ENCODE measurements around the gene PCDHB10. TPM values are rescaled to one million over a fixed set of nuclear protein-coding genes. Genes with fewer than 3 reads are reported as not detected.
A peak's percentile ranks its signal among the peaks of the same experiment; 100 is the strongest.
"Not testable (repeated sequence)": the region's sequence is repeated elsewhere in the genome, so short reads cannot be mapped to it uniquely, and the experiment has no call there.

Gene PCDHB10
- total RNA-seq, 3 donors from 2014 or later: 3.8 to 4.8 (median 4.6) TPM

- Histone ChIP-seq H3K36me3 (no peaks in the 10 kb centered on the region), H3K9me3 (peaks cover 76 to 86% of the 10 kb centered on the region in 2 donors), H3K4me3 (no peak overlapping the region), H3K27ac (no peak overlapping the region), H3K4me1 (no peaks in the 10 kb centered on the region), H3K27me3 (no peaks in the 10 kb centered on the region)
- intact Hi-C loops (cut with DNase I; ENCODE audit: low total_unique reads): no loop called here
- TF ChIP-seq CTCF (IDR thresholded peaks at IDR 0.05) (no peak), POLR2AphosphoS5 (IDR thresholded peaks at IDR 0.05) (no peak), POLR2A (IDR thresholded peaks at IDR 0.05) (no peak)
- no peak for DNase-seq (ENCODE audit: low spot score in 2 of 2)
These were observed 36.4 kb upstream of the PCDHB10 start for GRCh38 chr5:141155540-141156374.

- peaks cover 60 to 83% of the 10 kb centered on the region in 2 donors for H3K9me3 ChIP-seq
- DNase-seq (ENCODE audit: low spot score in 2 of 2); intact Hi-C loops (cut with DNase I; ENCODE audit: low total_unique reads); H3K36me3 ChIP-seq; H3K4me3 ChIP-seq; H3K27me3 ChIP-seq; H3K4me1 ChIP-seq; H3K27ac ChIP-seq: not testable (repeated sequence)
These were observed 34.8 kb upstream of the PCDHB10 start for GRCh38 chr5:141157356-141157755.

DNA sequence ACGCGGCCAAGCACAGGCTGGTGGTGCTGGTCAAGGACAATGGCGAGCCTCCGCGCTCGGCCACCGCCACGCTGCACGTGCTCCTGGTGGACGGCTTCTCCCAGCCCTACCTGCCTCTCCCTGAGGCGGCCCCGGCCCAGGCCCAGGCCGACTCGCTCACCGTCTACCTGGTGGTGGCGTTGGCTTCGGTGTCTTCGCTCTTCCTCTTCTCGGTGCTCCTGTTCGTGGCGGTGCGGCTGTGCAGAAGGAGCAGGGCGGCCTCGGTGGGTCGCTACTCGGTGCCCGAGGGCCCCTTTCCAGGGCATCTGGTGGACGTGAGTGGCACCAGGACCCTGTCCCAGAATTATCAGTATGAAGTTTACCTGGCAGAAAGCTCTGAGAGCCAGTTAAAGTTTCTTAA, 34.3 kb upstream of the PCDHB10 start:
- intact Hi-C loops (cut with DNase I; ENCODE audit: low total_unique reads); H3K4me1 ChIP-seq; DNase-seq (ENCODE audit: low spot score in 2 of 2); H3K27ac ChIP-seq; H3K36me3 ChIP-seq; H3K27me3 ChIP-seq; H3K4me3 ChIP-seq: not testable (repeated sequence)
- H3K9me3 ChIP-seq: peaks cover 59 to 83% of the 10 kb centered on the region in 2 donors

GRCh38 chr5:141172381-141173204, 19.6 kb upstream of the PCDHB10 start, which contains the start of gene PCDHB7:
TSS of gene PCDHB7 (plus strand) at chr5:141172644. CDS start at chr5:141172836, 192 bp downstream.
- DNase-seq (ENCODE audit: low spot score in 2 of 2): no peak
- H3K27ac ChIP-seq: no peak within 1 kb of the TSS
- no peaks in the 10 kb centered on the region for H3K4me1 ChIP-seq
- no peaks in the 10 kb centered on the region for H3K27me3 ChIP-seq
- H3K36me3 ChIP-seq: no peaks in the 10 kb centered on the region
- peak within 1 kb of the TSS; percentile 7 to 24 (median 21) for H3K4me3 ChIP-seq
- intact Hi-C loops (cut with DNase I; ENCODE audit: low total_unique reads): no loop called here
- TF ChIP-seq POLR2AphosphoS5 (IDR thresholded peaks at IDR 0.05): no peak
- TF ChIP-seq CTCF (IDR thresholded peaks at IDR 0.05): peak in 2 of 3 donors; percentile 20 to 28
- peaks cover 49 to 74% of the 10 kb centered on the region in 2 donors for H3K9me3 ChIP-seq

- Histone ChIP-seq H3K4me3 (peak overlapping the region in 1 of 3 donors; percentile 4), H3K9me3 (peaks cover 52 to 75% of the 10 kb centered on the region in 2 donors)
- intact Hi-C loops (cut with DNase I; ENCODE audit: low total_unique reads); H3K4me1 ChIP-seq; DNase-seq (ENCODE audit: low spot score in 2 of 2); H3K27ac ChIP-seq; H3K36me3 ChIP-seq; H3K27me3 ChIP-seq: not testable (repeated sequence)
These were observed 17.7 kb upstream of the PCDHB10 start for GRCh38 chr5:141174291-141175104.

GRCh38 chr5:141175933-141176332, 16.2 kb upstream of the PCDHB10 start:
- DNase-seq (ENCODE audit: low spot score in 2 of 2): no peak
- H3K9me3 ChIP-seq: peaks cover 59 to 79% of the 10 kb centered on the region in 2 donors
- no peak overlapping the region for H3K4me3 ChIP-seq
- no peaks in the 10 kb centered on the region for H3K36me3 ChIP-seq
- H3K4me1 ChIP-seq: no peaks in the 10 kb centered on the region
- H3K27me3 ChIP-seq: no peaks in the 10 kb centered on the region
- TF ChIP-seq CTCF (IDR thresholded peaks at IDR 0.05) (no peak), POLR2AphosphoS5 (IDR thresholded peaks at IDR 0.05) (no peak), POLR2A (IDR thresholded peaks at IDR 0.05) (no peak)
- intact Hi-C loops (cut with DNase I; ENCODE audit: low total_unique reads): no loop called here
- no peak overlapping the region for H3K27ac ChIP-seq

- DNase-seq (ENCODE audit: low spot score in 2 of 2); H3K27me3 ChIP-seq; H3K4me3 ChIP-seq; H3K4me1 ChIP-seq; H3K36me3 ChIP-seq; intact Hi-C loops (cut with DNase I; ENCODE audit: low total_unique reads); H3K27ac ChIP-seq: not testable (repeated sequence)
- peaks cover 59 to 74% of the 10 kb centered on the region in 2 donors for H3K9me3 ChIP-seq
These were observed 14.5 kb upstream of the PCDHB10 start, which contains the start of gene PCDHB8 for GRCh38 chr5:141177577-141178191. TSS of gene PCDHB8 (plus strand) at chr5:141177790. CDS start at chr5:141178035, 245 bp downstream.

DNA sequence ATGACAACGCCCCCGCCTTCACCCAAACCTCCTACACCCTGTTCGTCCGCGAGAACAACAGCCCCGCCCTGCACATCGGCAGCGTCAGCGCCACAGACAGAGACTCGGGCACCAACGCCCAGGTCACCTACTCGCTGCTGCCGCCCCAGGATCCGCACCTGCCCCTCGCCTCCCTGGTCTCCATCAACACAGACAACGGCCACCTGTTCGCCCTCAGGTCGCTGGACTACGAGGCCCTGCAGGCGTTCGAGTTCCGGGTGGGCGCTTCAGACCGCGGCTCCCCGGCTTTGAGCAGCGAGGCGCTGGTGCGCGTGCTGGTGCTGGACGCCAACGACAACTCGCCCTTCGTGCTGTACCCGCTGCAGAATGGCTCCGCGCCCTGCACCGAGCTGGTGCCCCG, 12.8 kb upstream of the PCDHB10 start:
- intact Hi-C loops (cut with DNase I; ENCODE audit: low total_unique reads); H3K4me3 ChIP-seq; H3K36me3 ChIP-seq; H3K27me3 ChIP-seq; H3K27ac ChIP-seq; DNase-seq (ENCODE audit: low spot score in 2 of 2); H3K4me1 ChIP-seq: not testable (repeated sequence)
- peaks cover 62 to 71% of the 10 kb centered on the region in 2 donors for H3K9me3 ChIP-seq

Measured in breast epithelium (tissue), 4 donors.